Activated naive CD8-positive, alpha-beta T cell treated with anti-CD3 and anti-CD28 coated beads, Interleukin-2, amount 50 U/mL, for 16 hours (primary cell): ENCODE data around the gene TIFAB.
"Not testable (repeated sequence)": the region's sequence is repeated elsewhere in the genome, so short reads cannot be mapped to it uniquely, and the experiment has no call there.

Source experiments
- DNase-seq: peaks from one replicate; pipeline ENCODE4 v3.0.0-alpha.2; 2020; ENCODE audit warnings: low read depth, low spot score

TIFAB gene

GRCh38 chr5:135452321-135453030 is at the start of gene TIFAB:
Gene TIFAB, minus strand, starts transcription at chr5:135452351. Its CDS starts 2,412 bp downstream, at chr5:135449939.
- DNase-seq: no peak

GRCh38 chr5:135498637-135498995 is 46.5 kb upstream of the TIFAB start:
- no peak for DNase-seq

- no peak for DNase-seq
These were observed 46.0 kb upstream of the TIFAB start for GRCh38 chr5:135497971-135498636.

- not testable (repeated sequence) for DNase-seq
These were observed 43.4 kb upstream of the TIFAB start for GRCh38 chr5:135495531-135495930.

- no peak for DNase-seq
These were observed 42.0 kb upstream of the TIFAB start for GRCh38 chr5:135494196-135494595.

- DNase-seq: no peak
These were observed 41.4 kb upstream of the TIFAB start for GRCh38 chr5:135493406-135494180.

- DNase-seq: no peak
These were observed 40.1 kb upstream of the TIFAB start for GRCh38 chr5:135492319-135492626.

- DNase-seq: no peak
These were observed 39.6 kb upstream of the TIFAB start for GRCh38 chr5:135491552-135492318.

GRCh38 chr5:135491038-135491551 is 38.9 kb upstream of the TIFAB start:
- DNase-seq: no peak

GRCh38 chr5:135490245-135491037 is 38.3 kb upstream of the TIFAB start:
- no peak for DNase-seq

GRCh38 chr5:135489466-135490244 is 37.5 kb upstream of the TIFAB start:
- DNase-seq: no peak

GRCh38 chr5:135488727-135489465 is 36.7 kb upstream of the TIFAB start:
- DNase-seq: no peak

GRCh38 chr5:135487839-135488514 is 35.8 kb upstream of the TIFAB start:
- no peak for DNase-seq

GRCh38 chr5:135487037-135487395 is 34.9 kb upstream of the TIFAB start:
- DNase-seq: no peak

- no peak for DNase-seq
These were observed 34.2 kb upstream of the TIFAB start for GRCh38 chr5:135486131-135487036.

- DNase-seq: no peak
These were observed 32.5 kb upstream of the TIFAB start for GRCh38 chr5:135484674-135485086.

- no peak for DNase-seq
These were observed 31.1 kb upstream of the TIFAB start for GRCh38 chr5:135483254-135483653.

GRCh38 chr5:135482381-135482933 is 30.3 kb upstream of the TIFAB start:
- no peak for DNase-seq
